Gastrocnemius medialis (tissue), 4 donors: ENCODE results near the gene MPPE1.
"Not testable (repeated sequence)": the region's sequence is repeated elsewhere in the genome, so short reads cannot be mapped to it uniquely, and the experiment has no call there.

Experiments used
- POLR2A ChIP-seq, 2 donors: fragments of 450-650 bp; IDR thresholded peaks; one replicate each; pipeline ENCODE4 v1.6.1; 2017; ENCODE audit warnings: antibody characterized with exemption in 2 of 2, mild to moderate bottlenecking in 2 of 2, moderate library complexity in 2 of 2
- TF ChIP-seq, protein P1 (sequence below), 5 experiments: fragments of 450-650 bp in 3 of 5; fragments of 200-600 bp in 2 of 5; sonication (generic) in 2 of 5; IDR thresholded peaks in 4 of 5; conservative IDR thresholded peaks in 1 of 5; 1 replicate in 4 of 5; 2 replicates in 1 of 5; pipeline ENCODE4 v1.5.1; 2016 to 2019; ENCODE audit warnings: antibody characterized with exemption in 5 of 5, mild to moderate bottlenecking in 3 of 5, moderate library complexity in 3 of 5

GRCh38 chr18:11945834-11946659 is 37.9 kb upstream of the MPPE1 start:
- TF ChIP-seq, protein P1, sequence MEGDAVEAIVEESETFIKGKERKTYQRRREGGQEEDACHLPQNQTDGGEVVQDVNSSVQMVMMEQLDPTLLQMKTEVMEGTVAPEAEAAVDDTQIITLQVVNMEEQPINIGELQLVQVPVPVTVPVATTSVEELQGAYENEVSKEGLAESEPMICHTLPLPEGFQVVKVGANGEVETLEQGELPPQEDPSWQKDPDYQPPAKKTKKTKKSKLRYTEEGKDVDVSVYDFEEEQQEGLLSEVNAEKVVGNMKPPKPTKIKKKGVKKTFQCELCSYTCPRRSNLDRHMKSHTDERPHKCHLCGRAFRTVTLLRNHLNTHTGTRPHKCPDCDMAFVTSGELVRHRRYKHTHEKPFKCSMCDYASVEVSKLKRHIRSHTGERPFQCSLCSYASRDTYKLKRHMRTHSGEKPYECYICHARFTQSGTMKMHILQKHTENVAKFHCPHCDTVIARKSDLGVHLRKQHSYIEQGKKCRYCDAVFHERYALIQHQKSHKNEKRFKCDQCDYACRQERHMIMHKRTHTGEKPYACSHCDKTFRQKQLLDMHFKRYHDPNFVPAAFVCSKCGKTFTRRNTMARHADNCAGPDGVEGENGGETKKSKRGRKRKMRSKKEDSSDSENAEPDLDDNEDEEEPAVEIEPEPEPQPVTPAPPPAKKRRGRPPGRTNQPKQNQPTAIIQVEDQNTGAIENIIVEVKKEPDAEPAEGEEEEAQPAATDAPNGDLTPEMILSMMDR (IDR thresholded peaks at IDR 0.05 in 4 of 5, conservative IDR thresholded peaks at IDR 0.05 in 1 of 5): not testable (repeated sequence)
- TF ChIP-seq POLR2A (IDR thresholded peaks at IDR 0.05): not testable (repeated sequence)
